ENCODE data around the gene ZNF784. TPM values are rescaled to one million over a fixed set of nuclear protein-coding genes. Genes with fewer than 3 reads are reported as not detected.

The ZNF784 gene
- total and polyA plus RNA-seq, 2 of the 13 experiments (the other 11 are each of a cell fraction or from before 2014, with no cell fraction given): 4.1 to 4.2 TPM

GRCh38 chr19:55605207-55605636 lies 19.1 kb downstream of the ZNF784 start (continued):
- no peak for TF ChIP-seq DZIP1 (CRISPR knock-in tag; IDR thresholded peaks at IDR 0.05)
- TF ChIP-seq ZFAT (CRISPR knock-in tag; conservative IDR thresholded peaks at IDR 0.05): no peak
- TF ChIP-seq SP4 (CRISPR knock-in tag; IDR thresholded peaks at IDR 0.05): peak; percentile 82
- TF ChIP-seq ZNF180 (CRISPR knock-in tag; IDR thresholded peaks at IDR 0.05; ENCODE audit: borderline replicate concordance, low read depth): no peak
- peak; percentile 63; the same call in 1 of the 2 replicates for TF ChIP-seq SP2 (CRISPR knock-in tag; IDR thresholded peaks at IDR 0.05)
- TF ChIP-seq GMEB1 (CRISPR knock-in tag; IDR thresholded peaks at IDR 0.05; ENCODE audit: borderline replicate concordance): peak; percentile 54; the same call in 1 of the 2 replicates
- TF ChIP-seq NONO (IDR thresholded peaks at IDR 0.05): no peak
- TF ChIP-seq NONO (CRISPR knock-in tag; conservative IDR thresholded peaks at IDR 0.05): no peak; the same call in 1 of the 2 replicates
- TF ChIP-seq ZNF281 (CRISPR knock-in tag; IDR thresholded peaks at IDR 0.05; ENCODE audit: borderline replicate concordance): peak; percentile 59; the same call in 1 of the 2 replicates
- TF ChIP-seq CERS6 (CRISPR knock-in tag; IDR thresholded peaks at IDR 0.05): no peak
- peak; percentile 23; the same call in 1 of the 2 replicates for TF ChIP-seq TFDP2 (CRISPR knock-in tag; IDR thresholded peaks at IDR 0.05)
- peak; percentile 47; the same call in 1 of the 2 replicates for TF ChIP-seq HOXA3 (CRISPR knock-in tag; IDR thresholded peaks at IDR 0.05)
- peak; percentile 86 for TF ChIP-seq THAP11 (CRISPR knock-in tag; IDR thresholded peaks at IDR 0.05)
- TF ChIP-seq ZBTB37 (CRISPR knock-in tag; IDR thresholded peaks at IDR 0.05): no peak
- no peak for TF ChIP-seq NFKBIZ (CRISPR knock-in tag; IDR thresholded peaks at IDR 0.05)
- peak; percentile 79 for TF ChIP-seq YY1 (IDR thresholded peaks at IDR 0.05; ENCODE audit: insufficient read depth, insufficient replicate concordance, low read depth, low read length)
- 0 out of 2 replicates have a peak, but pooled peaks have one; percentile 43 for TF ChIP-seq E2F5 (CRISPR knock-in tag; conservative IDR thresholded peaks at IDR 0.05)

All from HepG2 (cell line).